ENCODE measurements around the gene MOSPD3.

DNA sequence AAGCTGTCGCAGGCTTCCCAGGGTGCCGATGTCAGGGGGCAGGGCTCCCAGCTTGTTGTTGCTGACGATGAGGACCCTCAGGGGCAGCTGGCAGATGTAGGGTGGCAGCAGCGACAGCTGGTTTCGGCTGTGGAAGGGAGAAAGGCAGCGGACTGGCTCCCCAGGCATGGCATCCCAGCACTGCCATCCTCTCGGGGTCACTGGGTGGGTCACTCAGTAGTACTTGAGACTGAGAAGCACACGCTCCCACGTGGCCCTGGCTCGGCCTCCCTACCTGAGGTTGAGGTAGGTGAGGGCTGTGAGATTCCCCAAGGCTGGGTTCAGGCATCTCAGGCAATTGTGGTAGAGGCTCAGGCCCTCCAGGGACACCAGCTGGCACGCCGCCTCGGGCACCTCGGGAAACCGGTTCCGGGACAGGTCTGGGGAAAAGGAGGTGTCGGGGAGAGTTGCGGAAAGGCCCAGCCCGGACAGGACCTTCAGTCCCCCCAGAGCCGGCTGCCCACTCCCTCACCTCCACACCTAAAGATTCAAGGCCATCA, 30.2 kb upstream of the MOSPD3 start:
- TF ChIP-seq POLR2AphosphoS5 (IDR thresholded peaks at IDR 0.05), result no peak
- TF ChIP-seq, protein P1, sequence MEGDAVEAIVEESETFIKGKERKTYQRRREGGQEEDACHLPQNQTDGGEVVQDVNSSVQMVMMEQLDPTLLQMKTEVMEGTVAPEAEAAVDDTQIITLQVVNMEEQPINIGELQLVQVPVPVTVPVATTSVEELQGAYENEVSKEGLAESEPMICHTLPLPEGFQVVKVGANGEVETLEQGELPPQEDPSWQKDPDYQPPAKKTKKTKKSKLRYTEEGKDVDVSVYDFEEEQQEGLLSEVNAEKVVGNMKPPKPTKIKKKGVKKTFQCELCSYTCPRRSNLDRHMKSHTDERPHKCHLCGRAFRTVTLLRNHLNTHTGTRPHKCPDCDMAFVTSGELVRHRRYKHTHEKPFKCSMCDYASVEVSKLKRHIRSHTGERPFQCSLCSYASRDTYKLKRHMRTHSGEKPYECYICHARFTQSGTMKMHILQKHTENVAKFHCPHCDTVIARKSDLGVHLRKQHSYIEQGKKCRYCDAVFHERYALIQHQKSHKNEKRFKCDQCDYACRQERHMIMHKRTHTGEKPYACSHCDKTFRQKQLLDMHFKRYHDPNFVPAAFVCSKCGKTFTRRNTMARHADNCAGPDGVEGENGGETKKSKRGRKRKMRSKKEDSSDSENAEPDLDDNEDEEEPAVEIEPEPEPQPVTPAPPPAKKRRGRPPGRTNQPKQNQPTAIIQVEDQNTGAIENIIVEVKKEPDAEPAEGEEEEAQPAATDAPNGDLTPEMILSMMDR (IDR thresholded peaks at IDR 0.05), result no peak
- no peak for TF ChIP-seq POLR2A (IDR thresholded peaks at IDR 0.05)

Measured in stomach (tissue), 4 donors.